Measurements from ENCODE around the gene PPP1R27.

PPP1R27 gene

GRCh38 chr17:81860756-81861568 lies 26.1 kb upstream of the PPP1R27 start:
- DNase-seq (ENCODE audit: low read depth, low spot score) = peak; percentile 100

DNA sequence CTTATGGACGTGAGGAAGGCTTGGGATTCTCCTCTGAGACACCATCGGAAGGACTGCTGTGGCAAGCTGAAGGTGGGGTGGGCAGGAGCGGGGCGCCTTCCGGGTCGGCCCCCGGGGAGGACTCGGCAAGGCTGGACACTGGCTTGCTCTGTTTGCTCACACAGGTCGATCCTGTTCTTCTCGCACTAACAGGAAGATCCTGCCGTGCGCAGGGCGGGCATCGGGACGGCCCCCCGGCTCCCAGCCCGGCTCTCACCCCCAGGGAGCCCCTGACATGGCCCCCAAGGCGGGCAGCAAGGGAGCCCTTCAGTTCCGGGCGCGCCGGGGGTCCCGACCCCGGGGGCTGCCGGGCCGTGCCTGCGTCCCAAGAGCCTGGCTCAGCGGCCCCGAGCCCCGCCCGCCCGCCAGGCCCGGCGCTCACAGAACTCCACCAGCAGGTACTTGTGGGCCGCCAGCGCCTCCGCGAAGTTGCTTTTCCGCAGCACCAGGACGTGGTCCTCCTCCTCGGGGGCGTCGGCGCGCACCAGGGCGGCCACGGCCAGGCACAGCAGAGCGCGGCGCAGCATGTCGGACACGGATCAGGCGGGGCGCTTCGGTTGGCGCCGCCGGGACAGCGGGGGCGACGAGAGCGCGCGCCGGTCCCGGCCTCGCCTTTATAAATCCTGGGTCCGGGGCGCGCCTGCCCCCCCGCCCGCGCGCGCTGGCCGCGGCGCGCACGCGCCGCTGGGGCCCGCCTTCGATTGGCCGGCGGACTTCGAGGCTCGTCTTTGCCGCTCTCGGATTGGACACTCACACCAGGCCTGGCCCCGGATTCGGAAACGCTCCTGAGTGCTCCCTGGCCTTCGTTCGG lies 25.3 kb upstream of the PPP1R27 start, which contains the start of gene P4HB:
Gene P4HB, minus strand, starts transcription at position 630 of the 850 bp plus-strand sequence. Its CDS starts 64 bp downstream, at position 566.
- no peak for DNase-seq (ENCODE audit: low read depth, low spot score)

- no peak for DNase-seq (ENCODE audit: low read depth, low spot score)
These were observed 24.4 kb upstream of the PPP1R27 start for GRCh38 chr17:81858967-81859905.

GRCh38 chr17:81858170-81858966 lies 23.5 kb upstream of the PPP1R27 start:
- no peak for DNase-seq (ENCODE audit: low read depth, low spot score)

DNA sequence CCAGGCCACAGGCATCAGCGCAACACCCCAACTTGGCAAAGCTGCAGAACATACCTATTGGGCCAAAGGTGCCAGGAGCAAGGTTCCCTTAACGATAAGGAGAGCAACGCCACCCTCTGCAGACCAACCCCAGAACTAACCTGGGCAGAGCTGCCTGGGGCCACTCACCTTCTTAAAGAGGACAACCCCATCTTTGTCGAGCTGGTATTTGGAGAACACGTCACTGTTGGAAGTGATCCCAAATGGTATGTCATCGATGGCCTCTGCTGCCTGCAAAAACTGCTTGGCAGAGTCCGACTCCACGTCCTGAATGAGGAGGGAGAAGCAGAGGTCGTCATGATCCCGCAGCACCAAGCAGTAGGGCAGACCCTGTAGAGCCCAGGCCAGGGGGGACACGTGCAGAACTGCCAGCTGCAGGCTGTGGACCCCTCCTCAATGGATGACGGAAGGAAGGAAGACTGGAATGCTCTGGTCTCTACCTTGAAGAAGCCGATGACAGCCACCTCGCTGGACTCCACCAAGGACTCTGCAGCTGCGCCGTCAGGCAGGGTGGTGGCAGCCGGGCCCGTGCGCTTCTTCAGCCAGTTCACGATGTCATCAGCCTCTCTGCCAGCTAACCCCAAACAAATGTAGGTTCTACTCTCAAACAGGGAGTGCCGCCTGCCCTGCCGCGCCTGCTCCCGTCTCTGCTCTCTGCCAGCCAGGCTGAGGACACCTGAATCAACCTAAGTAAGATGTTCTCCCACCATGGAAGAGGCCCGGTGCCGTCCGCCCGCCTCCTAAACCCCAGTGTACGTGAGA lies 20.3 kb upstream of the PPP1R27 start:
- DNase-seq (ENCODE audit: low read depth, low spot score) = no peak

DNA sequence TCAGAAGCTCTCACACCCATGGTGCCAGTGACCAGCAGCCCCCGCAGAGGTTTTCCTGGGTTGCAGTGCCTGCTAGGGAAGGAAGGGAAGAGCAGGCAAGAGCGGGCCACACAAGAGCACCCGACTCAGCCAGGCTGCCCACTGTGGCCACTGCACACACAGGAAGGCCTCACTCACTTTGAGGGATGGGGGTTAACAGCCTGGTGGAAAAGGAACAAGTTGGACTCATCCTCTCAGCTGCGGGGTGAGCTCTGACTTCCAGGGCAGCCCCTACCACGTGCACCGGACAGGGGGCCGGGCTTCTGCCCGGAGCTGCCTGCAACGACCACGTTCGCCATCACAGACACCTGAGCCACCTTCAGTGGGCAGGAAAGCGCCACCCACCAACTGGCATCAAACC lies 17.4 kb upstream of the PPP1R27 start:
- DNase-seq (ENCODE audit: low read depth, low spot score) = no peak

- DNase-seq (ENCODE audit: low read depth, low spot score) = no peak
These were observed 16.6 kb upstream of the PPP1R27 start for GRCh38 chr17:81851423-81851822.

DNA sequence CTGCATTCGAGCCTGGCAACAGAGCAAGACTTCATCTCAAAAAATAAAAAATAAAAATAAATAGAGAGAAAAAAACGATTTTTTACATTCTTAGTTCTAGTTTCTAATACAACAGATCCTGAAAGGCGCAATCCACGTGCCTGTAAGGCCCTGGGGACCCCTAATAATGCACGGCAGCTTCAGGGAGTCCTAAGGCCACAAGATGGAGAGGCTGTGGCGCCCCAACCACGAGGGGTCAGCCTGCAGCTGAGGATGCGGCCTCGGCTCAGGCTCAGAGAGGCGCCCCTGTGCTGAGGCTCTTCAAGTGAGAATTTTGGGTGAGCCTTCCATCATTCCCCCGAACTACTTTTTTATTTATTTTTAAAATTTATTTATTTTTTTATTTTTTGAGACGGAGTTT lies 14.6 kb upstream of the PPP1R27 start:
- DNase-seq (ENCODE audit: low read depth, low spot score) = no peak

DNA sequence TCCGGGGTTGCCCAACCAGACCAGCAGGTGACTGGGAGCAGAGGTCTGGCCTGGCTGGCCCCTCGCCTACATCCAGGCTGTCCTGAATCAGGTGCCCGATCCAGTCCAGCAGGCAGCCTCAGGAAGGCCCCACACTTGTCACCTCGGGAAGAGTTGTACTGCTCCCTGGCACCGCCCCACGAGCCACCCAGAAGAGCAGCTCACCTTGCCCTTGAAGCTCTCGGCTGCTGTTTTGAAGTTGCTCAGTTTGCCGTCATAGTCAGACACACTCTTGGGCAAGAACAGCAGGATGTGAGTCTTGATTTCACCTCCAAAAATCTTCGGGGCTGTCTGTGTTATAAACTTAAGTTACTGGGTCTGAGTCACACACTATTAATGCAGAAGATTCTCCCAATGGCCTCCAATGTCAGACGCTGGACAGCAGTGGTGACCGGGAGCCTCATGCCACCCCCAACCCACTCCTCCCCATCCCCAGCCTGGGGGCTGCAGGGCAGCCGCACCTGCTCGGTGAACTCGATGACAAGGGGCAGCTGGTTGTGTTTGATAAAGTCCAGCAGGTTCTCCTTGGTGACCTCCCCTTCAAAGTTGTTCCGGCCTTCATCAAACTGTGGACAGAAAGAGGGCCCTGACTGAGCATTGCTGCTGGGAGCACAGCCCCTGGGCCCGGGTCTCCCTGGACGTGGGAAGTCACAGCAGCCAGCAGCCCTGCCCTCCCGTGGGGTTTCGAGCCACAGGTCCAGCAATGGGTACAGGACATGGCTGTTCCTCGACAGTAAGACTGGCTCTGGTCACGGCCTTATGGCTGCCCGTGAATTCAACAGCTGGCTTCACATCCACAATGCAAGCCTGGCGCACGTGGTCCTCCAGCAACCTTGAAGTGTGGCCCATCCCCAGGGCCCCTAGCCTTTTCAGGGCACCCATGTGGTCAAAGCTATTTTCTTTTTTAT lies 12.2 kb upstream of the PPP1R27 start:
- DNase-seq (ENCODE audit: low read depth, low spot score) = no peak

DNA sequence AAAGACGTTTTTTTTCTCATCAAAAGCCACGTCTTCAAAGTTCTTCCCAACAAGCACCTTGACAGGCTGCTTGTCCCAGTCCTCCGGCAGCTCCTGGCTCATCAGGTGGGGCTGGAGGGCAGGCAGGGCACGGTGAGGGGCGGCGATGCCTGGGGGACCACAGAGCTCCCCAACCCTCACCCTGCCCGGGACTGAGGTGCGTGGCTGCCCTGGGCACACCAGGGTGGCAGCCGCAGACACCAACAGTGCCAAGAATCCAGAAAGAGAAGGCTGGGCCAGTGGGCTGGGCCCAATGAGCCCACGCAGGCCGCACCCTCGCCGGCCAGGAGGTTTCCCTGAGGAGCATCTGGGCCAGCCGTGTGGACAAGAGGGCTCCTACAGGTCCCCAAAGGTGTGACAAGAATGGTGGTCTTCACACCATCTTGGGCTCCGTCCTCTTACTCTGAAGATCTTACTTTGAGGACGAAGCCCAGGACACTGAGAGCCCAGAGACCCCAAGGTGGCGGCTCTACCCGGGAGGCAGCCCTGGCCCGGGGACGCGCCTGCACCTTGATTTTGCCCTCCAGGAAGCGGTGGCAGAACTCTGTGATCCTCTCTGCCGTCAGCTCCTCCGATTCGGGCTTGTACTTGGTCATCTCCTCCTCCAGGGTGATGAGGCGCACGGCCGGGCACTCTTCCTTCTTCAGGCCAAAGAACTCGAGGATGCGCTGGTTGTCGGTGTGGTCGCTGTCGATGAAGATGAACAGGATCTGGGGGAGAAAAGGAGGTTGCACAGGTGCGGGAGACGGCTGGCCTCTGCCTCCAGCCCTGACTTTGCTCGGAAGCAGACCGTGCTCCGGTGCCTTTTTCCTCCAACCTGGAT lies 11.3 kb upstream of the PPP1R27 start:
- no peak for DNase-seq (ENCODE audit: low read depth, low spot score)

DNA sequence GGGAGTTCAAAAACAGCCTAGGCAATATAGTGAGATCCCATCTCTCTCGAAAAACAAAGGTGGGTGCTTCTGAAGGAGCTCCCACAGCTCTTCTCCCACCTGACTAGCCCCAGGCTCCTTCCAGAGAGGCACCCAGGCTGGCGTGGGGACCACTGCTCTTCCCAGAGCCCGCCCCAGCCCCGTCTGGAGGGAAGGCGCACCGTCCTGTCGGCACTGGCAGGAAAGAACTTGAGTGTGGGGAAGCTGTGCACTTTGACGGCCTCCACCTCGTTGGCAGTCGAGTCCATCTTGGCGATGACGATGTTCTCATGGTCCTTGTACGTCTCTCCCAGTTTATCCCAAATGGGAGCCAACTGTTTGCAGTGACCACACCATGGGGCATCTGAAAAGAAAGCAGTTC lies 10.5 kb upstream of the PPP1R27 start:
- no peak for DNase-seq (ENCODE audit: low read depth, low spot score)

DNA sequence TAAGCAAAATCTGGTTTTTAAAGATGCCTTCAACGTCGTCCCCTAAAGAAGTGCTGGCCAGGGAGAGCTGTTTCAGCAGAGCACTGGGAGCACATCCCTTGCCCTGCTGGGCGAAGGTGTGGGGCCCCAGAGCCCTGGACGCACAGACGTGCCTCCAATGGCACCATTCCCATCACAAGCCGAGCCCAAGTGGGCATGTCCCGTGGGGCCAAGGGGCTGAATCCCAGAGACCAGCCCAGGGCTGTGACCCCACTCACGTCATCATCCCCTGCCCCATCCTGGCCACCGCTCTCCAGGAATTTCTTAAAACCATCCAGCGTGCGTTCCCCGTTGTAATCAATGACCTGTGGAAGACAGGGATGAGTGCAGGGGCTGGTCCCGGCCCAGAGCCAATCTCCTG lies 10.0 kb upstream of the PPP1R27 start:
- DNase-seq (ENCODE audit: low read depth, low spot score) = no peak

- DNase-seq (ENCODE audit: low read depth, low spot score) = no peak
These were observed 9.5 kb upstream of the PPP1R27 start for GRCh38 chr17:81844327-81844851.

DNA sequence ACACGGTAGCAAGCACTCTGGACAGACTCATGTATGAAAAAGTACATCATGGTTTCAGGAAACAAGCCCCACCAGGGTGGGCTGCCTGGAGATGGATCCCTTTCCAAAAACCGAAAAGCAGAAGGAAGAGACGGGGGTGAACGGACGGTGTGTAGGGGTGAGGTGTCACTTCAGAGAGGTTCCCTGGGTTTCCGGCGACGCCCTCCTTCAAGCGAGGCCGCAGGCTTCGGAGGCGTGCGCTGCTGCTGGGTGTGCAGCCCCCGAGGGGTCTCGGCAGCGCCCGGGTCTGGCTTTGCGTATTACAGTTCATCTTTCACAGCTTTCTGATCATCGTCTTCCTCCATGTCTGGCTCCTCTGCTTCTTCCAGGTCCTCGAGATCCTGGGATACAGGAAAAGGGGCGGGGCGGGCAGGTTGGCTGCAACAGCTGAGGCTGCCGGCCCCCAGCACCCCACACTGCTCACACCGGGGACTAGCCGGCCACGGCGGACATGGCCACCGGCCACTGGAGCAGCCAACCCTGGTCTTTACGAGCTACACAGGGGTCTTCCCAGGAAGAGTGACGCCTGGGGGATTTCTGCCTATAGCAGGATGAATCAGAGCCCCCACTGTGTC lies 9.0 kb upstream of the PPP1R27 start:
- no peak for DNase-seq (ENCODE audit: low read depth, low spot score)

DNA sequence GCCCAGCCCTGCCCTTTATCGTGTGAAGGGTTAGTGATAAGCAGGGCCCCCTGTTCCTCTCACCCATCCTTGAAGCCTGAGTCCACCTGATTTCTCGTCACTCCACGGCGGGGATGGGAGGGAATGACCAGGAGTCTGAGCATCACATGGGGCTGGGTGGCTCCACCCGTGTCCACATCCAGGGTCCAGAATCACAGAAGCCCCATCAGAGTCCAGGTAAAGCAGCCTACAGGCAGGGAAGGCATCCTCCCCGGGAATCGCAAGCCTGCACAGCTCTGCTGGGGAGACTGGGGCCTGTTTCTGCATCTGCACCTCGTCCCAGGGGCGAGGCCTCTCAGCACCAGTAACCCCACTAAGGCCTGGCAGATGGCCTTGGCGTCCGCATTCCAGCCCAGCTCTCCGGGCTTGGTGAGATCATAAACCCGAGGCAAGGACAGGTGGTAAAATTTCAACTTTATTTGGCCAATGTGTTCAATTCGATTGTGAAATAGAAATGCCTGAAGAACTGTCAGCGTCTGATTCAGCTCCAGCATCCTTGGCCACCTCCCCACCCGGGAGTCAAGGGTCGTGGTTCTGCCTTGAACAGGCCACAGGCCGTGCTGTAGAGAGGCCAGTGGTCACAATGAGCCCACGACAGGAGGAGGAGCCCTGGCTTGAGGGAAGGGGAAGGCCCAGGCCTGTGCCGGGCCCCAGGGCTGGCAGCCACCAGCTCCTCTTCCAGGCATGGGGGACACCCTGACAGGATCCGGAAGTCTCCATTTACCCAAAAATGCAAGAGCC lies 8.1 kb upstream of the PPP1R27 start:
- no peak for DNase-seq (ENCODE audit: low read depth, low spot score)

- no peak for DNase-seq (ENCODE audit: low read depth, low spot score)
These were observed 7.5 kb upstream of the PPP1R27 start for GRCh38 chr17:81842378-81842724.

All from smooth muscle cell of the brain vasculature (primary cell).